Activated B cell treated with CpG ODN at 0.5 μM for 24 hours (primary cell): ENCODE results near the gene TSKU. TPM values are rescaled to one million over a fixed set of nuclear protein-coding genes. Genes with fewer than 3 reads are reported as not detected.

Source experiments
- ATAC-seq: fragments of 200-7000 bp; cut with Tn5 transposase; one replicate; pipeline ENCODE4 v1.10.0; 2021; ENCODE audit warnings: low read depth, mild to moderate bottlenecking, moderate library complexity
- CTCF ChIA-PET: fragments of 350-600 bp; sonication (Branson Sonifier 250); formaldehyde crosslinking; loops from one replicate; lab custom pipeline; 2021; ENCODE audit warnings: antibody characterized with exemption; lab: Charles Lee
- POLR2A ChIA-PET: fragments of 350-600 bp; sonication (Branson Sonifier 250); formaldehyde crosslinking; loops from one replicate; lab custom pipeline; 2021; ENCODE audit warnings: antibody characterized with exemption; lab: Charles Lee
- DNase-seq: peaks from one replicate; pipeline ENCODE4 v3.0.0; 2022
- H3K27ac Mint-ChIP-seq: one replicate; pipeline ENCODE4 v1.8.0; 2020; ENCODE audit warnings: mixed read lengths
- H3K27me3 Mint-ChIP-seq: one replicate; pipeline ENCODE4 v1.8.0; 2021; ENCODE audit warnings: mixed read lengths
- H3K36me3 Mint-ChIP-seq: one replicate; pipeline ENCODE4 v1.8.0; 2021; ENCODE audit warnings: low read depth, mixed read lengths
- H3K4me1 Mint-ChIP-seq: one replicate; pipeline ENCODE4 v1.8.0; 2021; ENCODE audit warnings: mixed read lengths
- H3K4me3 Mint-ChIP-seq: one replicate; pipeline ENCODE4 v1.8.0; 2020; ENCODE audit warnings: mild to moderate bottlenecking, mixed read lengths
- H3K9me3 Mint-ChIP-seq: one replicate; pipeline ENCODE4 v1.8.0; 2020; ENCODE audit warnings: mixed read lengths
- intact Hi-C: fragments of 100-400 bp; cut with micrococcal nuclease; formaldehyde crosslinking; loops from one replicate; pipeline ENCODE4 v1.15.1; 2024
- total RNA-seq: library from RNA; stranded (reverse); gene quantifications from 2 replicates; pipeline ENCODE4 v1.2.3, GENCODE V29; 2022
- TF ChIP-seq, protein P1 (sequence below): fragments of 200-600 bp; IDR thresholded peaks from one replicate; pipeline ENCODE4 v1.8.0; 2022; ENCODE audit warnings: antibody characterized with exemption, mild to moderate bottlenecking

TSKU gene
- total RNA-seq, 1 donor from 2014 or later = not detected

- no peak for ATAC-seq
- H3K9me3 Mint-ChIP-seq = no peaks in the 10 kb centered on the region
- peaks cover 12% of the 10 kb centered on the region for H3K4me1 Mint-ChIP-seq
- no peak for DNase-seq
- intact Hi-C loops = no loop called here
- H3K27ac Mint-ChIP-seq = no peak overlapping the region
- ChIA-PET CTCF (interaction anchor here (1.6 to 2.5 kb wide), 2 partner anchors 116 to 118 kb away, joined by 4 to 7 read pairs; no protein-coding TSS in a partner anchor), POLR2A (no interaction called here)
- H3K36me3 Mint-ChIP-seq = no peaks in the 10 kb centered on the region
- H3K27me3 Mint-ChIP-seq = peaks cover 43% of the 10 kb centered on the region
- TF ChIP-seq, protein P1, sequence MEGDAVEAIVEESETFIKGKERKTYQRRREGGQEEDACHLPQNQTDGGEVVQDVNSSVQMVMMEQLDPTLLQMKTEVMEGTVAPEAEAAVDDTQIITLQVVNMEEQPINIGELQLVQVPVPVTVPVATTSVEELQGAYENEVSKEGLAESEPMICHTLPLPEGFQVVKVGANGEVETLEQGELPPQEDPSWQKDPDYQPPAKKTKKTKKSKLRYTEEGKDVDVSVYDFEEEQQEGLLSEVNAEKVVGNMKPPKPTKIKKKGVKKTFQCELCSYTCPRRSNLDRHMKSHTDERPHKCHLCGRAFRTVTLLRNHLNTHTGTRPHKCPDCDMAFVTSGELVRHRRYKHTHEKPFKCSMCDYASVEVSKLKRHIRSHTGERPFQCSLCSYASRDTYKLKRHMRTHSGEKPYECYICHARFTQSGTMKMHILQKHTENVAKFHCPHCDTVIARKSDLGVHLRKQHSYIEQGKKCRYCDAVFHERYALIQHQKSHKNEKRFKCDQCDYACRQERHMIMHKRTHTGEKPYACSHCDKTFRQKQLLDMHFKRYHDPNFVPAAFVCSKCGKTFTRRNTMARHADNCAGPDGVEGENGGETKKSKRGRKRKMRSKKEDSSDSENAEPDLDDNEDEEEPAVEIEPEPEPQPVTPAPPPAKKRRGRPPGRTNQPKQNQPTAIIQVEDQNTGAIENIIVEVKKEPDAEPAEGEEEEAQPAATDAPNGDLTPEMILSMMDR = no peak
- H3K4me3 Mint-ChIP-seq = no peak overlapping the region
Observed at GRCh38 chr11:76802621-76803020, 19.5 kb downstream of the TSKU start.

- intact Hi-C loops = no loop called here
- no peak for DNase-seq
- ChIA-PET CTCF (interaction anchor here (1.6 to 2.5 kb wide), 2 partner anchors 115 to 117 kb away, joined by 4 to 7 read pairs; no protein-coding TSS in a partner anchor), POLR2A (no interaction called here)
- Mint-ChIP-seq H3K4me1 (peaks cover 12% of the 10 kb centered on the region), H3K27me3 (peaks cover 45% of the 10 kb centered on the region), H3K36me3 (no peaks in the 10 kb centered on the region), H3K27ac (no peak overlapping the region), H3K9me3 (no peaks in the 10 kb centered on the region), H3K4me3 (no peak overlapping the region)
- TF ChIP-seq, protein P1 = no peak
- no peak for ATAC-seq
Observed at GRCh38 chr11:76803023-76803422, 19.9 kb downstream of the TSKU start.

DNA sequence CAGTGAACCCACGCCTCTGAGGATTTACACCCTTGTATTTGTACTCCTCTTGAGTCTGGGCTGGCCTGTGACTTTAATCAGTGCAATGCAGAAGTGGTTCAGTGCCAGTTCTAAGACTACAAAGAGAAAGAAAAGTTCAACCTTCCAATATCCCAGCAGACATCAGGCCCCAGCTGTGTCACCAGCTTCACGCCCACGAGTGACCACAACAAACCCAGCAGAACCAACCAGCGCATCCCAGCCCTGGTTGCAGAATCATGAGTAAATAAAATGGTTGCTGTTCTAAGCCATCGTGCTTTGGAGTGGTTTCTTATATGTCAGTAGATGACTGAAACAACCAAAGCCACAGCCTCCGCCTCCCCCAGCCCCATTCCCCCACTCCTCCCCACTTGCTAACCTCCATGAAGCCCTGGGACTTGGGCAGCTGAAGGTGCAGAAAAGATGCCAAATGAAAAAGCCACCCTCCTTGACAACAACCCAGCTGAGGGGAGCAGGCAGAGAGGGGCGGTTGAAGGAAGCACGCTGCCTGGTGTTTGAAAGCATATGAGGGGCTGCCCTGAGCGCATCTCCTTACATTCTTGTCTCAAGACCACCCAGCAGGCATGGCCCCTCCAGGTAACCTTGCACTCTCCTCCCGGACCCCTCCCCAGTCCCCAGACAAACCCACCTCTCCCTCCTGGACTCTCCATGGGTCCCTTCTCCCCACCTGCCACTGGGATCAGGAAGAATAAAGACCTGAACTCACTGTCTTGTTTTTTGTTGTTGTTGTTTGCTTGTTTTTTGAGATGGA lies 20.9 kb downstream of the TSKU start:
- CTCF ChIA-PET = interaction anchor here (1.6 to 2.9 kb wide), 3 partner anchors 114 to 116 kb away, joined by 4 to 24 read pairs (median 7); no protein-coding TSS in a partner anchor
- Mint-ChIP-seq H3K4me1 (peaks cover 10% of the 10 kb centered on the region), H3K36me3 (no peaks in the 10 kb centered on the region), H3K27me3 (peaks cover 52% of the 10 kb centered on the region), H3K4me3 (no peak overlapping the region), H3K27ac (no peak overlapping the region), H3K9me3 (no peaks in the 10 kb centered on the region)
- ATAC-seq (no peak), DNase-seq (no peak)
- TF ChIP-seq, protein P1 = no peak
- POLR2A ChIA-PET = no interaction called here
- intact Hi-C loops = no loop called here

DNA sequence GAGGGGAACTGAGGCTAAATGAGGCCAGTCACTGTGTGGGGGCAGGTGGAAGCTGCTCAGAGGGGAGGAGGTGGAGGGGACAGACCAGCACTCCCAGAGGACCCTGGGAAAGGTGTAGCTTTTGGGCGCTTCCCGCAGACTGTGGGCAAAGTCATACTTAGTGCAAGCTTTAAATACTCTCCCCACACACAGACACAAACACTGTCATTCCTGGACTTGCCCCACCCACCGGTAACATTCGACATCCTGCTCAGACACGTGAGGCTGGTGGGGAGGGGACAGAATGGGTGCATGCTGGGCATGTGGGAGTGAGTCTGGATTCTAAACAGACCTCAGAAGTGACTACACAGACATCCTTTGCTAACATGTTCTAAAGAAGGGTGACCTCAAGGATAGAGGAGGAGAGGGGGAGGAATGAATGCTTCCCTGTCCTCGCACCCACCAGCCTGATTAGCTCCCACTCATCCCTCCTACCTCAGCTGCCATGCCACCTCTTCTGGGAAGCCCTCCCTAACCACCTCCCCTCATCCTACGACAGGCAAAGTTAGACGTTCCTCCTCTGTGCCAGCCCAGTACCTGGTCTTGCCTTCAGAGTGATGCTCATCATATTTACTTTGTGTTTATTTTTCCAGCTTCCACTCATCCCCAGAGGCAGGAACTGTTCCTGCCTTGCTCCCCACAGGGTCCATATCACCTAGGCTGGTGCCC lies 22.2 kb downstream of the TSKU start:
- ATAC-seq = no peak
- intact Hi-C loops = loop anchor here (5.0 kb wide), 1 partner anchor 812 kb away; no protein-coding TSS in a partner anchor
- no peak for DNase-seq
- no peaks in the 10 kb centered on the region for H3K9me3 Mint-ChIP-seq
- ChIA-PET CTCF (interaction anchor here (1.0 to 2.9 kb wide), 2 partner anchors 114 to 286 kb away, joined by 3 to 24 read pairs; no protein-coding TSS in a partner anchor), POLR2A (no interaction called here)
- H3K4me3 Mint-ChIP-seq = no peak overlapping the region
- no peaks in the 10 kb centered on the region for H3K36me3 Mint-ChIP-seq
- peaks cover 5% of the 10 kb centered on the region for H3K4me1 Mint-ChIP-seq
- peaks cover 54% of the 10 kb centered on the region for H3K27me3 Mint-ChIP-seq
- TF ChIP-seq, protein P1 = no peak
- no peak overlapping the region for H3K27ac Mint-ChIP-seq

- H3K4me1 Mint-ChIP-seq = peaks cover 7% of the 10 kb centered on the region
- TF ChIP-seq, protein P1 = no peak
- no peak overlapping the region for H3K27ac Mint-ChIP-seq
- H3K9me3 Mint-ChIP-seq = no peaks in the 10 kb centered on the region
- intact Hi-C loops = loop anchor here (5.0 kb wide), 1 partner anchor 811 kb away; no protein-coding TSS in a partner anchor
- ChIA-PET POLR2A (no interaction called here), CTCF (interaction anchor here (0.9 to 2.9 kb wide), 3 partner anchors 113 to 1046 kb away, joined by 3 to 24 read pairs (median 4); no protein-coding TSS in a partner anchor)
- H3K36me3 Mint-ChIP-seq = no peaks in the 10 kb centered on the region
- no peak overlapping the region for H3K4me3 Mint-ChIP-seq
- H3K27me3 Mint-ChIP-seq = peaks cover 54% of the 10 kb centered on the region
- DNase-seq = no peak
- no peak for ATAC-seq
Observed at GRCh38 chr11:76806131-76806530, 23.0 kb downstream of the TSKU start.
